DOHH2 (cell line): Measurements from ENCODE around the gene DNAH2.

Experiments used
- H3F3A ChIP-seq: fragments of 200-600 bp; sonication (generic), shearing (Covaris generic); 2 replicates; pipeline ENCODE4 v1.6.0; 2016; ENCODE audit warnings: antibody characterized with exemption, mild to moderate bottlenecking; ENCODE audit not compliant: control insufficient read depth, insufficient read depth
- H3K27ac ChIP-seq: fragments of 200-600 bp; sonication (generic); 2 replicates; pipeline ENCODE4 v1.5.1; 2014; ENCODE audit warnings: low read depth, mild to moderate bottlenecking, low read length, moderate library complexity
- H3K27me3 ChIP-seq: fragments of 200-600 bp; sonication (generic); 2 replicates; pipeline ENCODE4 v1.6.1; 2014; ENCODE audit warnings: mild to moderate bottlenecking, low read length, mixed read lengths; ENCODE audit not compliant: control insufficient read depth
- H3K36me3 ChIP-seq: fragments of 200-600 bp; sonication (generic); 2 replicates; pipeline ENCODE4 v1.6.1; 2014; ENCODE audit warnings: mild to moderate bottlenecking, low read length, moderate library complexity, mixed read lengths; ENCODE audit not compliant: control insufficient read depth
- H3K4me1 ChIP-seq: fragments of 200-600 bp; sonication (generic); 2 replicates; pipeline ENCODE4 v1.6.1; 2014; ENCODE audit warnings: mild to moderate bottlenecking, low read length, mixed read lengths; ENCODE audit not compliant: control insufficient read depth
- H3K4me2 ChIP-seq: fragments of 200-600 bp; sonication (generic); 2 replicates; pipeline ENCODE4 v1.6.0; 2014; ENCODE audit warnings: mild to moderate bottlenecking, low read length, moderate library complexity
- H3K4me3 ChIP-seq: fragments of 200-600 bp; sonication (generic); 2 replicates; pipeline ENCODE4 v1.5.1; 2014; ENCODE audit warnings: mild to moderate bottlenecking, low read length, mixed read lengths
- H3K79me2 ChIP-seq: fragments of 200-600 bp; sonication (generic); 2 replicates; pipeline ENCODE4 v1.6.1; 2014; ENCODE audit warnings: mild to moderate bottlenecking, low read length, mixed read lengths; ENCODE audit not compliant: control insufficient read depth
- H3K9me2 ChIP-seq: fragments of 200-600 bp; sonication (generic); replicated peaks from 2 replicates; pipeline ENCODE4 v1.6.1; 2014; ENCODE audit warnings: mild to moderate bottlenecking, low read length, mixed read lengths; ENCODE audit not compliant: control insufficient read depth
- H3K9me3 ChIP-seq: fragments of 200-600 bp; sonication (generic); 2 replicates; pipeline ENCODE4 v1.6.1; 2014; ENCODE audit warnings: antibody characterized with exemption, low read length, mixed read lengths; ENCODE audit not compliant: control insufficient read depth, insufficient read depth
- H4K20me1 ChIP-seq: fragments of 200-600 bp; sonication (generic); 2 replicates; pipeline ENCODE4 v1.6.0; 2014; ENCODE audit warnings: low read depth, mild to moderate bottlenecking, antibody characterized with exemption, low read length, moderate library complexity; ENCODE audit not compliant: control insufficient read depth, insufficient read depth
- EZH2phosphoT487 ChIP-seq: fragments of 200-600 bp; sonication (generic); IDR thresholded peaks from 2 replicates; pipeline ENCODE4 v1.6.1; 2017; ENCODE audit warnings: borderline replicate concordance, mild to moderate bottlenecking, antibody characterized with exemption, low read length, moderate library complexity, mixed read lengths
- TF ChIP-seq, protein P1 (sequence below): fragments of 200-600 bp; sonication (generic); IDR thresholded peaks from one replicate; pipeline ENCODE4 v1.5.1; 2014; ENCODE audit warnings: antibody characterized with exemption, mild to moderate bottlenecking, low read depth, low read length; ENCODE audit not compliant: poor library complexity, severe bottlenecking

Gene DNAH2

DNA sequence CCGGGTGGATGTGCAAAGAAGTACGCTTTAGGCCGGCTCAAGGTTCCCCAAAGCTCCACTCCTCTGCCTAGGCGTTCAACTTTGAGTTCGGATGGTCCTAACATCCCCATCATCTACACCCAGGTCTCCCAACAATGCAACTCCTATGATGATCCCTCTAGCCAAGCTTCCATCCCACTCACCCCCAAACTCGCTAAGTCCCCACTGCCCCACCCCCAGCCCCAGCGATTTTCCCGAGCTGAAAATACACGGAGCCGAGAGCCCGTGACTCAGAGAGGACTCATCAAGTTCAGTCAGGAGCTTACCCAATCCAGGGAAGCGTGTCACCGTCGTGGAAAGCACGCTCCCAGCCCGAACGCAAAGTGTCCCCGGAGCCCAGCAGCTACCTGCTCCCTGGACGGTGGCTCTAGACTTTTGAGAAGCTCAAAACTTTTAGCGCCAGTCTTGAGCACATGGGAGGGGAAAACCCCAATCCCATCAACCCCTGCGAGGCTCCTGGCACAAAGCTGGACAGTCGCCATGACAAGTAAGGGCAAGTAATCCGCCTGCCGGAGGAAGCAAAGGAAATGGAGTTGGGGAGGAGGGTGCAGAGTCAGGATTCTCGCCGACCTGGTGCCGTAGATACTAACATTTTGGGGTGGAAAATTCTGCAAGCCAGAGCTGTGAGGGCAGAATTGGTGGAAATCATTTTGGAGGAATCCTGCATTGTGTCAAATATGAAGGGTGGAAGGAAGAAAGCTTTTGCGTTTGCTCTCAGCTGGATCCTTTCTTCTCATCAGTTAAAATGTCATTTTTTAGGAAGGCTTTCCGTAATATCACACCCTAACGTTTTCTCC lies 30.3 kb upstream of the DNAH2 start, which contains the start of gene TP53:
TSS of gene TP53 (minus strand) at position 419 of the 836 bp plus-strand sequence. CDS start 10,896 bp downstream, outside the sequence.
- Histone ChIP-seq H3K4me2 (peak within 1 kb of the TSS; percentile 82), H3K27ac (peak within 1 kb of the TSS; percentile 79), H4K20me1 (peaks cover 30% of the 10 kb centered on the region), H3K9me2 (no peaks in the 10 kb centered on the region), H3K36me3 (peaks cover 53% of the 10 kb centered on the region), H3K4me3 (peak within 1 kb of the TSS; percentile 96), H3K9me3 (no peaks in the 10 kb centered on the region), H3K4me1 (peaks cover 23% of the 10 kb centered on the region), H3K27me3 (no peaks in the 10 kb centered on the region), H3F3A (peaks cover 15% of the 10 kb centered on the region), H3K79me2 (peaks cover 77% of the 10 kb centered on the region)
- TF ChIP-seq, protein P1, sequence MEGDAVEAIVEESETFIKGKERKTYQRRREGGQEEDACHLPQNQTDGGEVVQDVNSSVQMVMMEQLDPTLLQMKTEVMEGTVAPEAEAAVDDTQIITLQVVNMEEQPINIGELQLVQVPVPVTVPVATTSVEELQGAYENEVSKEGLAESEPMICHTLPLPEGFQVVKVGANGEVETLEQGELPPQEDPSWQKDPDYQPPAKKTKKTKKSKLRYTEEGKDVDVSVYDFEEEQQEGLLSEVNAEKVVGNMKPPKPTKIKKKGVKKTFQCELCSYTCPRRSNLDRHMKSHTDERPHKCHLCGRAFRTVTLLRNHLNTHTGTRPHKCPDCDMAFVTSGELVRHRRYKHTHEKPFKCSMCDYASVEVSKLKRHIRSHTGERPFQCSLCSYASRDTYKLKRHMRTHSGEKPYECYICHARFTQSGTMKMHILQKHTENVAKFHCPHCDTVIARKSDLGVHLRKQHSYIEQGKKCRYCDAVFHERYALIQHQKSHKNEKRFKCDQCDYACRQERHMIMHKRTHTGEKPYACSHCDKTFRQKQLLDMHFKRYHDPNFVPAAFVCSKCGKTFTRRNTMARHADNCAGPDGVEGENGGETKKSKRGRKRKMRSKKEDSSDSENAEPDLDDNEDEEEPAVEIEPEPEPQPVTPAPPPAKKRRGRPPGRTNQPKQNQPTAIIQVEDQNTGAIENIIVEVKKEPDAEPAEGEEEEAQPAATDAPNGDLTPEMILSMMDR = no peak
- no peak for TF ChIP-seq EZH2phosphoT487

DNA sequence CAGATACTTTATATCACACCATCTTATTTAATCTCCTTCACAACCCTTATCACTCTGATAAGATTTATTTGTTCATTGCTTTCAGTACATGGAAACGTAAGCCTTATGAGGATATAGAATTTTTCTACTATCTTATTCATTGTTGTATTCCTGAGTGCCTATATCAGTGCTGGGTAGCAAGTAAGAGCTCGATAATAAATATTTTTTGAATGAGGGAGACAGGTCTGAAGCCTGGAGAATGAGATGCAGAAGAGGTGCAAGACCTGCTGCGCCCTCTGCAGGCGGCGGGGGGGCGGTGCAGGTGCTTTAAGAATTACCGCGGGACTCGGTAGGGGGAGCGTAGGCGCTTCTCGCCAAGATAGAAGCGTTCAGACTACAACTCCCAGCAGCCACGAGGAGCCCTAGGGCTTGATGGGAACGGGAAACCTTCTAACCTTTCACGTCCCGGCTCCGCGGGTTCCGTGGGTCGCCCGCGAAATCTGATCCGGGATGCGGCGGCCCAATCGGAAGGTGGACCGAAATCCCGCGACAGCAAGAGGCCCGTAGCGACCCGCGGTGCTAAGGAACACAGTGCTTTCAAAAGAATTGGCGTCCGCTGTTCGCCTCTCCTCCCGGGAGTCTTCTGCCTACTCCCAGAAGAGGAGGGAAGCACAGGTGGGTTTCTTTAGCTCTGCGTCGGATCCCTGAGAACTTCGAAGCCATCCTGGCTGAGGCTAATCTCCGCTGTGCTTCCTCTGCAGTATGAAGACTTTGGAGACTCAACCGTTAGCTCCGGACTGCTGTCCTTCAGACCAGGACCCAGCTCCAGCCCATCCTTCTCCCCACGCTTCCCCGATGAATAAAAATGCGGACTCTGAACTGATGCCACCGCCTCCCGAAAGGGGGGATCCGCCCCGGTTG lies 29.4 kb upstream of the DNAH2 start, which contains the start of gene WRAP53:
TSS of gene WRAP53 (plus strand) at position 570 of the 900 bp plus-strand sequence. CDS start at position 742, 172 bp downstream.
- TF ChIP-seq, protein P1 = peak; percentile 99
- no peak for TF ChIP-seq EZH2phosphoT487
- H3K27ac ChIP-seq = peak within 1 kb of the TSS; percentile 79
- H3K9me3 ChIP-seq = no peaks in the 10 kb centered on the region
- H3K4me1 ChIP-seq = peaks cover 23% of the 10 kb centered on the region
- peaks cover 15% of the 10 kb centered on the region for H3F3A ChIP-seq
- H4K20me1 ChIP-seq = peaks cover 26% of the 10 kb centered on the region
- H3K4me3 ChIP-seq = peak within 1 kb of the TSS; percentile 96
- H3K27me3 ChIP-seq = no peaks in the 10 kb centered on the region
- peaks cover 50% of the 10 kb centered on the region for H3K36me3 ChIP-seq
- H3K4me2 ChIP-seq = peak within 1 kb of the TSS; percentile 82
- H3K79me2 ChIP-seq = peaks cover 68% of the 10 kb centered on the region
- no peaks in the 10 kb centered on the region for H3K9me2 ChIP-seq

DNA sequence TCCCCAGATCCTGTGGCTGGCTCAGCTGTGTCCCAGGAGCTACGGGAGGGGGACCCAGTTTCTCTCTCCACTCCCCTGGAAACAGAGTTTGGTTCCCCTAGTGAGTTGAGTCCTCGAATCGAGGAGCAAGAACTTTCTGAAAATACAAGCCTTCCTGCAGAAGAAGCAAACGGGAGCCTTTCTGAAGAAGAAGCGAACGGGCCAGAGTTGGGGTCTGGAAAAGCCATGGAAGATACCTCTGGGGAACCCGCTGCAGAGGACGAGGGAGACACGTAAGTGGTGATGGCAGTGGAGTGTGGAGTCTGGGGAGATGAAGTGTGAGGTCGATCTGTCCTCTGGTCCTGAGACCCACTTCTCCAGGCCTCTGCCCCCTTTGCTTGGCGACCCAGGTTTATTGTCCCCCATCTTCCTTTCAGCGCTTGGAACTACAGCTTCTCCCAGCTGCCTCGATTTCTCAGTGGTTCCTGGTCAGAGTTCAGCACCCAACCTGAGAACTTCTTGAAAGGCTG lies 28.7 kb upstream of the DNAH2 start:
- Histone ChIP-seq H3K4me2 (peak overlapping the region; percentile 75), H3K27me3 (no peaks in the 10 kb centered on the region), H3K9me3 (no peaks in the 10 kb centered on the region), H3K27ac (peak overlapping the region; percentile 26; the same call in 1 of the 2 replicates), H3K36me3 (peaks cover 45% of the 10 kb centered on the region), H3K9me2 (no peaks in the 10 kb centered on the region), H3K4me1 (peaks cover 23% of the 10 kb centered on the region), H3K4me3 (peak overlapping the region; percentile 96), H3K79me2 (peaks cover 61% of the 10 kb centered on the region), H4K20me1 (peaks cover 20% of the 10 kb centered on the region), H3F3A (peaks cover 15% of the 10 kb centered on the region)
- TF ChIP-seq EZH2phosphoT487 = no peak
- TF ChIP-seq, protein P1 = no peak
